GM23338 (cell line): Measurements from ENCODE around the gene BICD2. TPM values are rescaled to one million over a fixed set of nuclear protein-coding genes. Genes with fewer than 3 reads are reported as not detected.

Source experiments
- NANOG ChIP-seq: IDR thresholded peaks from 2 replicates; pipeline ENCODE4 v1.6.1; 2016; ENCODE audit warnings: antibody characterized with exemption, borderline replicate concordance
- POLR2AphosphoS5 ChIP-seq: IDR thresholded peaks from 2 replicates; pipeline ENCODE4 v1.6.1; 2016; ENCODE audit warnings: antibody characterized with exemption, low read depth
- STAT1 ChIP-seq: IDR thresholded peaks from one replicate; pipeline ENCODE4 v1.6.1; 2016; ENCODE audit warnings: antibody characterized with exemption; ENCODE audit not compliant: unreplicated experiment
- ZNF114 ChIP-seq: fragments of 250-450 bp; sonication (Bioruptor Pico); IDR thresholded peaks from 2 replicates; pipeline ENCODE4 v1.5.0; 2020; ENCODE audit warnings: mild to moderate bottlenecking, moderate library complexity
- polyA plus RNA-seq: library from polyadenylated mRNA; unstranded; fragments of >200 nt; fragmentation: Nextera tagmentation; extraction: Ambion mirVana; gene quantifications from 2 replicates; pipeline ENCODE4 v1.2.1, GENCODE V29; 2016
- total RNA-seq: library from RNA; depleted of rRNA; stranded (reverse); fragments of >200 nt; shearing (Covaris generic); gene quantifications from 2 replicates; pipeline ENCODE4 v1.2.3, GENCODE V29; 2014
- TF ChIP-seq, protein P1 (sequence below): fragments of 250-450 bp; sonication (Bioruptor Pico); IDR thresholded peaks from 2 replicates; pipeline ENCODE4 v1.5.0; 2020; ENCODE audit warnings: mild to moderate bottlenecking, moderate library complexity
- TF ChIP-seq, protein P2 (sequence below): IDR thresholded peaks from one replicate; pipeline ENCODE4 v1.6.1; 2018; ENCODE audit warnings: antibody characterized with exemption; ENCODE audit not compliant: unreplicated experiment
- TF ChIP-seq, protein P3 (sequence below), 2 experiments: fragments of 200-600 bp in 1 of 2; sonication (generic) in 1 of 2; conservative IDR thresholded peaks; 2 replicates each; pipeline versions ENCODE4 v1.5.1 to v1.6.1; 2016 to 2017; ENCODE audit warnings: antibody characterized with exemption in 2 of 2, low read depth in 2 of 2, mild to moderate bottlenecking in 2 of 2, moderate library complexity in 1 of 2

The BICD2 gene
- total and polyA plus RNA-seq, 2 experiments from 2014 or later: 8.7 to 34.3 TPM

DNA sequence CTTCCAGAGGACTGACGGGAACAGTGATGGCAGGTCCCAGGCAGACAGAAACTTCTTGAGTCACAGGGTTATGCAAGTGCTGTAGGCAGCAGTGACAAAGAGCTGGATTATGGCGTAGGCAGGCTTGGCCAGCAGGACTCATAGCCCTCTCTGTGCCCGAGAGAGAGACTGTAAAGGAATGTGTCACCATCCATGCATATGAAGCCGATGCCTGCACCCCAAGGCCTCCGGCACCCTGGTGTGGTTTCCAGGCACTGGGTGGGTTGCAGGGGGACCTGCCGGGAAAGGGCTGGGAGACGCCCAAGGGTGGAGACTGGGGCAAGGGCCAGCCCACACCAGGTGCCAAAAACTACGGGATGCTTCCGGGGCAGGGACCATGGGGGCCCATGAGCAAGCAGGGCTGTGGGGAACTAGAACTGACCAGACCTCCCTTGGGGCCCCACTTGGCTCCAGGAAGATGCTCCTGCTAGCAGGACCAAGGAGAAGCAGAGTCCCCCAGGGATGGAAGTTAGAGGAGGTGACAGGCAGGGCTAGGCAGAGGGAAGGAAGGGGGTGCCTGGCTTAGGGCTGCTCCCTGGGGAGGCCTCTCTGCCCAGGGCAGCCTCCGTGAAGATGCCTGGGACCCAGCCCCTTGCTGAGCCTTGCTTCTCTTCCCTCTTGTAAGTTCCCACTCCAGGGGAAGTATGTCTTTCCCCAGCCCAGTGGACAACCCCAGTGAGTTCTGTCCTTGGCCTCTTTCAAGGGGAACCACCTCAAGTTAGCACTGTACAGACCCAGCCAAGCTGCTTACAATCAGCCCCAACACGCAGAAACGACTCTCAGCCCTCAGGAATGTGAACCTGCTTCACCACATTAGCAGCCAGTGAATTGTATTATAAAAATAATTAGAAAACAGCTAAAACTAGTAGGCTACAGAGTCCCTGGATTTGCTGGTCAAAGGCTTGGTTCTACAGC lies 84.2 kb downstream of the BICD2 start (continued):
- TF ChIP-seq, protein P1, sequence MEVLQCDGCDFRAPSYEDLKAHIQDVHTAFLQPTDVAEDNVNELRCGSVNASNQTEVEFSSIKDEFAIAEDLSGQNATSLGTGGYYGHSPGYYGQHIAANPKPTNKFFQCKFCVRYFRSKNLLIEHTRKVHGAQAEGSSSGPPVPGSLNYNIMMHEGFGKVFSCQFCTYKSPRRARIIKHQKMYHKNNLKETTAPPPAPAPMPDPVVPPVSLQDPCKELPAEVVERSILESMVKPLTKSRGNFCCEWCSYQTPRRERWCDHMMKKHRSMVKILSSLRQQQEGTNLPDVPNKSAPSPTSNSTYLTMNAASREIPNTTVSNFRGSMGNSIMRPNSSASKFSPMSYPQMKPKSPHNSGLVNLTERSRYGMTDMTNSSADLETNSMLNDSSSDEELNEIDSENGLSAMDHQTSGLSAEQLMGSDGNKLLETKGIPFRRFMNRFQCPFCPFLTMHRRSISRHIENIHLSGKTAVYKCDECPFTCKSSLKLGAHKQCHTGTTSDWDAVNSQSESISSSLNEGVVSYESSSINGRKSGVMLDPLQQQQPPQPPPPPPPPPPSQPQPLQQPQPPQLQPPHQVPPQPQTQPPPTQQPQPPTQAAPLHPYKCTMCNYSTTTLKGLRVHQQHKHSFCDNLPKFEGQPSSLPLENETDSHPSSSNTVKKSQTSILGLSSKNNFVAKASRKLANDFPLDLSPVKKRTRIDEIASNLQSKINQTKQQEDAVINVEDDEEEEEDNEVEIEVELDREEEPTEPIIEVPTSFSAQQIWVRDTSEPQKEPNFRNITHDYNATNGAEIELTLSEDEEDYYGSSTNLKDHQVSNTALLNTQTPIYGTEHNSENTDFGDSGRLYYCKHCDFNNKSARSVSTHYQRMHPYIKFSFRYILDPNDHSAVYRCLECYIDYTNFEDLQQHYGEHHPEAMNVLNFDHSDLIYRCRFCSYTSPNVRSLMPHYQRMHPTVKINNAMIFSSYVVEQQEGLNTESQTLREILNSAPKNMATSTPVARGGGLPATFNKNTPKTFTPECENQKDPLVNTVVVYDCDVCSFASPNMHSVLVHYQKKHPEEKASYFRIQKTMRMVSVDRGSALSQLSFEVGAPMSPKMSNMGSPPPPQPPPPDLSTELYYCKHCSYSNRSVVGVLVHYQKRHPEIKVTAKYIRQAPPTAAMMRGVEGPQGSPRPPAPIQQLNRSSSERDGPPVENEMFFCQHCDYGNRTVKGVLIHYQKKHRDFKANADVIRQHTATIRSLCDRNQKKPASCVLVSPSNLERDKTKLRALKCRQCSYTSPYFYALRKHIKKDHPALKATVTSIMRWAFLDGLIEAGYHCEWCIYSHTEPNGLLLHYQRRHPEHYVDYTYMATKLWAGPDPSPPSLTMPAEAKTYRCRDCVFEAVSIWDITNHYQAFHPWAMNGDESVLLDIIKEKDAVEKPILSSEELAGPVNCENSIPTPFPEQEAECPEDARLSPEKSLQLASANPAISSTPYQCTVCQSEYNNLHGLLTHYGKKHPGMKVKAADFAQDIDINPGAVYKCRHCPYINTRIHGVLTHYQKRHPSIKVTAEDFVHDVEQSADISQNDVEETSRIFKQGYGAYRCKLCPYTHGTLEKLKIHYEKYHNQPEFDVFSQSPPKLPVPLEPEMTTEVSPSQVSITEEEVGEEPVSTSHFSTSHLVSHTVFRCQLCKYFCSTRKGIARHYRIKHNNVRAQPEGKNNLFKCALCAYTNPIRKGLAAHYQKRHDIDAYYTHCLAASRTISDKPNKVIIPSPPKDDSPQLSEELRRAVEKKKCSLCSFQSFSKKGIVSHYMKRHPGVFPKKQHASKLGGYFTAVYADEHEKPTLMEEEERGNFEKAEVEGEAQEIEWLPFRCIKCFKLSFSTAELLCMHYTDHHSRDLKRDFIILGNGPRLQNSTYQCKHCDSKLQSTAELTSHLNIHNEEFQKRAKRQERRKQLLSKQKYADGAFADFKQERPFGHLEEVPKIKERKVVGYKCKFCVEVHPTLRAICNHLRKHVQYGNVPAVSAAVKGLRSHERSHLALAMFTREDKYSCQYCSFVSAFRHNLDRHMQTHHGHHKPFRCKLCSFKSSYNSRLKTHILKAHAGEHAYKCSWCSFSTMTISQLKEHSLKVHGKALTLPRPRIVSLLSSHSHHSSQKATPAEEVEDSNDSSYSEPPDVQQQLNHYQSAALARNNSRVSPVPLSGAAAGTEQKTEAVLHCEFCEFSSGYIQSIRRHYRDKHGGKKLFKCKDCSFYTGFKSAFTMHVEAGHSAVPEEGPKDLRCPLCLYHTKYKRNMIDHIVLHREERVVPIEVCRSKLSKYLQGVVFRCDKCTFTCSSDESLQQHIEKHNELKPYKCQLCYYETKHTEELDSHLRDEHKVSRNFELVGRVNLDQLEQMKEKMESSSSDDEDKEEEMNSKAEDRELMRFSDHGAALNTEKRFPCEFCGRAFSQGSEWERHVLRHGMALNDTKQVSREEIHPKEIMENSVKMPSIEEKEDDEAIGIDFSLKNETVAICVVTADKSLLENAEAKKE (CRISPR knock-in tag): no peak
- TF ChIP-seq, protein P2, sequence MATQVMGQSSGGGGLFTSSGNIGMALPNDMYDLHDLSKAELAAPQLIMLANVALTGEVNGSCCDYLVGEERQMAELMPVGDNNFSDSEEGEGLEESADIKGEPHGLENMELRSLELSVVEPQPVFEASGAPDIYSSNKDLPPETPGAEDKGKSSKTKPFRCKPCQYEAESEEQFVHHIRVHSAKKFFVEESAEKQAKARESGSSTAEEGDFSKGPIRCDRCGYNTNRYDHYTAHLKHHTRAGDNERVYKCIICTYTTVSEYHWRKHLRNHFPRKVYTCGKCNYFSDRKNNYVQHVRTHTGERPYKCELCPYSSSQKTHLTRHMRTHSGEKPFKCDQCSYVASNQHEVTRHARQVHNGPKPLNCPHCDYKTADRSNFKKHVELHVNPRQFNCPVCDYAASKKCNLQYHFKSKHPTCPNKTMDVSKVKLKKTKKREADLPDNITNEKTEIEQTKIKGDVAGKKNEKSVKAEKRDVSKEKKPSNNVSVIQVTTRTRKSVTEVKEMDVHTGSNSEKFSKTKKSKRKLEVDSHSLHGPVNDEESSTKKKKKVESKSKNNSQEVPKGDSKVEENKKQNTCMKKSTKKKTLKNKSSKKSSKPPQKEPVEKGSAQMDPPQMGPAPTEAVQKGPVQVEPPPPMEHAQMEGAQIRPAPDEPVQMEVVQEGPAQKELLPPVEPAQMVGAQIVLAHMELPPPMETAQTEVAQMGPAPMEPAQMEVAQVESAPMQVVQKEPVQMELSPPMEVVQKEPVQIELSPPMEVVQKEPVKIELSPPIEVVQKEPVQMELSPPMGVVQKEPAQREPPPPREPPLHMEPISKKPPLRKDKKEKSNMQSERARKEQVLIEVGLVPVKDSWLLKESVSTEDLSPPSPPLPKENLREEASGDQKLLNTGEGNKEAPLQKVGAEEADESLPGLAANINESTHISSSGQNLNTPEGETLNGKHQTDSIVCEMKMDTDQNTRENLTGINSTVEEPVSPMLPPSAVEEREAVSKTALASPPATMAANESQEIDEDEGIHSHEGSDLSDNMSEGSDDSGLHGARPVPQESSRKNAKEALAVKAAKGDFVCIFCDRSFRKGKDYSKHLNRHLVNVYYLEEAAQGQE: no peak
- TF ChIP-seq ZNF114 (CRISPR knock-in tag) (no peak), POLR2AphosphoS5 (no peak), STAT1 (no peak), NANOG (no peak)
- TF ChIP-seq, protein P3, sequence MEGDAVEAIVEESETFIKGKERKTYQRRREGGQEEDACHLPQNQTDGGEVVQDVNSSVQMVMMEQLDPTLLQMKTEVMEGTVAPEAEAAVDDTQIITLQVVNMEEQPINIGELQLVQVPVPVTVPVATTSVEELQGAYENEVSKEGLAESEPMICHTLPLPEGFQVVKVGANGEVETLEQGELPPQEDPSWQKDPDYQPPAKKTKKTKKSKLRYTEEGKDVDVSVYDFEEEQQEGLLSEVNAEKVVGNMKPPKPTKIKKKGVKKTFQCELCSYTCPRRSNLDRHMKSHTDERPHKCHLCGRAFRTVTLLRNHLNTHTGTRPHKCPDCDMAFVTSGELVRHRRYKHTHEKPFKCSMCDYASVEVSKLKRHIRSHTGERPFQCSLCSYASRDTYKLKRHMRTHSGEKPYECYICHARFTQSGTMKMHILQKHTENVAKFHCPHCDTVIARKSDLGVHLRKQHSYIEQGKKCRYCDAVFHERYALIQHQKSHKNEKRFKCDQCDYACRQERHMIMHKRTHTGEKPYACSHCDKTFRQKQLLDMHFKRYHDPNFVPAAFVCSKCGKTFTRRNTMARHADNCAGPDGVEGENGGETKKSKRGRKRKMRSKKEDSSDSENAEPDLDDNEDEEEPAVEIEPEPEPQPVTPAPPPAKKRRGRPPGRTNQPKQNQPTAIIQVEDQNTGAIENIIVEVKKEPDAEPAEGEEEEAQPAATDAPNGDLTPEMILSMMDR (conservative IDR thresholded peaks at IDR 0.05; ENCODE audit: low read depth in 2 of 2): no peak
